ENCODE measurements around the gene CCL8. TPM values are rescaled to one million over a fixed set of nuclear protein-coding genes. Genes with fewer than 3 reads are reported as not detected.

The CCL8 gene
- total and polyA plus RNA-seq, 2 donors (not counting 1 experiment from before 2014, with no cell fraction given) = 0.27 to 0.50 TPM

- TF ChIP-seq EZH2 (IDR thresholded peaks at IDR 0.05; ENCODE audit: low read length, missing control alignments) = no peak
- TF ChIP-seq CTCF (conservative IDR thresholded peaks at IDR 0.05 in 1 of 2, IDR thresholded peaks at IDR 0.05 in 1 of 2; ENCODE audit: low read depth in 1 of 2, low read length in 2 of 2) = no peak
- Histone ChIP-seq H3K9me3 (ENCODE audit: control insufficient read depth, insufficient read depth, low read depth, low read length) (no peaks in the 10 kb centered on the region), H3K27ac (ENCODE audit: insufficient read depth, low read length) (no peak overlapping the region), H4K20me1 (ENCODE audit: control insufficient read depth, extremely low read depth, insufficient read depth, low read length) (no peaks in the 10 kb centered on the region), H3K9ac (ENCODE audit: insufficient read depth, low read length) (no peak overlapping the region), H2AFZ (ENCODE audit: low read length) (no peak overlapping the region), H3K79me2 (ENCODE audit: control insufficient read depth, insufficient read depth, low read length) (no peaks in the 10 kb centered on the region), H3K4me2 (ENCODE audit: extremely low read depth, insufficient read depth, low read length) (no peak overlapping the region), H3K4me3 (replicated peaks in 1 of 4; ENCODE audit: control extremely low read depth in 1 of 4, insufficient read depth in 1 of 4, low read depth in 3 of 4, low read length in 4 of 4) (no peak overlapping the region), H3K36me3 (ENCODE audit: control insufficient read depth, insufficient read depth, low read length) (no peaks in the 10 kb centered on the region), H3K4me1 (ENCODE audit: control insufficient read depth, extremely low read depth, insufficient read depth, low read length) (no peaks in the 10 kb centered on the region), H3K27me3 (ENCODE audit: control insufficient read depth, insufficient read depth, low read length) (no peaks in the 10 kb centered on the region)
- DNase-seq (ENCODE audit: low read depth in 2 of 2) = peak in 1 of 2 donors; percentile 12
Observed at GRCh38 chr17:34276826-34277225, 42.4 kb upstream of the CCL8 start.

DNA sequence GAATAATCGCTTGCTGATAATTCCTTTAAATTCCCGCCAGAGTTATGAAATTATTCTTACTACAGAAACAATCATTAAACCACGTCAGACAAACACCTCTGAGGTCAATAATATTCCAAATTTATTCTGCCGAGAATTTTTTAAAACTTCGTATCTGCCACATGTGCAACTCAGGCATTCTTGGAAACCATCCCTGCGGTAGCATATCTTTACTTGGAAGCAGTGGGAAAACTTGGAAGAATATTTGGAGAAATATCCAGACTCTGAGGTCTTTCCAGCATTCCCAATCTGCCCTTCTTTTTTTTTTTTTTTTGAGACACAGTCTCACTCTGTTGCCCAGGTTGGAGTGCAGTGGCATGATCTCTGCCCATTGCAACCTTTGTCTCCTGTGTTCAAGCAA lies 35.7 kb upstream of the CCL8 start:
- no peak overlapping the region for H3K9ac ChIP-seq (ENCODE audit: insufficient read depth, low read length)
- H3K4me3 ChIP-seq (replicated peaks in 1 of 4; ENCODE audit: control extremely low read depth in 1 of 4, insufficient read depth in 1 of 4, low read depth in 3 of 4, low read length in 4 of 4) = no peak overlapping the region
- DNase-seq (ENCODE audit: low read depth in 2 of 2) = no peak
- H3K36me3 ChIP-seq (ENCODE audit: control insufficient read depth, insufficient read depth, low read length) = no peaks in the 10 kb centered on the region
- no peak overlapping the region for H3K4me2 ChIP-seq (ENCODE audit: extremely low read depth, insufficient read depth, low read length)
- no peaks in the 10 kb centered on the region for H4K20me1 ChIP-seq (ENCODE audit: control insufficient read depth, extremely low read depth, insufficient read depth, low read length)
- no peak for TF ChIP-seq EZH2 (IDR thresholded peaks at IDR 0.05; ENCODE audit: low read length, missing control alignments)
- TF ChIP-seq CTCF (conservative IDR thresholded peaks at IDR 0.05 in 1 of 2, IDR thresholded peaks at IDR 0.05 in 1 of 2; ENCODE audit: low read depth in 1 of 2, low read length in 2 of 2) = no peak
- H3K27me3 ChIP-seq (ENCODE audit: control insufficient read depth, insufficient read depth, low read length) = peaks cover 2% of the 10 kb centered on the region
- H3K4me1 ChIP-seq (ENCODE audit: control insufficient read depth, extremely low read depth, insufficient read depth, low read length) = peaks cover 3% of the 10 kb centered on the region
- H2AFZ ChIP-seq (ENCODE audit: low read length) = no peak overlapping the region
- H3K27ac ChIP-seq (ENCODE audit: insufficient read depth, low read length) = no peak overlapping the region
- H3K79me2 ChIP-seq (ENCODE audit: control insufficient read depth, insufficient read depth, low read length) = no peaks in the 10 kb centered on the region
- no peaks in the 10 kb centered on the region for H3K9me3 ChIP-seq (ENCODE audit: control insufficient read depth, insufficient read depth, low read depth, low read length)

DNA sequence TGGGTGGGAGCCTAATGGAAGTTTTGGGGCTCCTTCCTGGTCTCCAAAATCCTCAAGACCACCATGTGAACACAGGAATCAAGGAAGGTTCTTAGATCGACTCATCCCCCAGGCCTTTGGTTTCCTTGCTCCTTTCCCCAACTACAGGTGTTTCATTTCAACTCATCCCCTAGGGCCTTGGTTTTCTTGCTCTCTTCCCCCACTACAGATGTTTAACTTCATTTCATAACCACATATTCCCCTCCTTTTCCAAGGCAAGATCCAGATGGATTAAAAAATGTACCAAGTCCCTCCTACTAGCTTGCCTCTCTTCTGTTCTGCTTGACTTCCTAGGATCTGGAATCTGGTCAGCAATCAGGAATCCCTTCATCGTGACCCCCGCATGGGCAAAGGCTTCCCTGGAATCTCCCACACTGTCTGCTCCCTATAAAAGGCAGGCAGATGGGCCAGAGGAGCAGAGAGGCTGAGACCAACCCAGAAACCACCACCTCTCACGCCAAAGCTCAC lies 33.9 kb upstream of the CCL8 start, which contains the start of gene CCL11:
Gene CCL11, plus strand, starts transcription at position 457 of the 507 bp plus-strand sequence. CDS start 67 bp downstream, outside the sequence.
- Histone ChIP-seq H3K9ac (ENCODE audit: insufficient read depth, low read length) (no peak within 1 kb of the TSS), H2AFZ (ENCODE audit: low read length) (no peak within 1 kb of the TSS), H3K36me3 (ENCODE audit: control insufficient read depth, insufficient read depth, low read length) (no peaks in the 10 kb centered on the region), H3K79me2 (ENCODE audit: control insufficient read depth, insufficient read depth, low read length) (no peaks in the 10 kb centered on the region), H3K4me3 (replicated peaks in 1 of 4; ENCODE audit: control extremely low read depth in 1 of 4, insufficient read depth in 1 of 4, low read depth in 3 of 4, low read length in 4 of 4) (no peak within 1 kb of the TSS), H3K4me2 (ENCODE audit: extremely low read depth, insufficient read depth, low read length) (no peak within 1 kb of the TSS), H3K9me3 (ENCODE audit: control insufficient read depth, insufficient read depth, low read depth, low read length) (no peaks in the 10 kb centered on the region), H3K27ac (ENCODE audit: insufficient read depth, low read length) (no peak within 1 kb of the TSS), H3K27me3 (ENCODE audit: control insufficient read depth, insufficient read depth, low read length) (peaks cover 2% of the 10 kb centered on the region), H4K20me1 (ENCODE audit: control insufficient read depth, extremely low read depth, insufficient read depth, low read length) (no peaks in the 10 kb centered on the region), H3K4me1 (ENCODE audit: control insufficient read depth, extremely low read depth, insufficient read depth, low read length) (peaks cover 3% of the 10 kb centered on the region)
- TF ChIP-seq EZH2 (IDR thresholded peaks at IDR 0.05; ENCODE audit: low read length, missing control alignments) (no peak), CTCF (conservative IDR thresholded peaks at IDR 0.05 in 1 of 2, IDR thresholded peaks at IDR 0.05 in 1 of 2; ENCODE audit: low read depth in 1 of 2, low read length in 2 of 2) (no peak)
- no peak for DNase-seq (ENCODE audit: low read depth in 2 of 2)
